ENCODE measurements around the gene TNS4. TPM values are rescaled to one million over a fixed set of nuclear protein-coding genes. Genes with fewer than 3 reads are reported as not detected.

Gene TNS4
- total RNA-seq, 1 donor from 2014 or later = 0.18 TPM

DNA sequence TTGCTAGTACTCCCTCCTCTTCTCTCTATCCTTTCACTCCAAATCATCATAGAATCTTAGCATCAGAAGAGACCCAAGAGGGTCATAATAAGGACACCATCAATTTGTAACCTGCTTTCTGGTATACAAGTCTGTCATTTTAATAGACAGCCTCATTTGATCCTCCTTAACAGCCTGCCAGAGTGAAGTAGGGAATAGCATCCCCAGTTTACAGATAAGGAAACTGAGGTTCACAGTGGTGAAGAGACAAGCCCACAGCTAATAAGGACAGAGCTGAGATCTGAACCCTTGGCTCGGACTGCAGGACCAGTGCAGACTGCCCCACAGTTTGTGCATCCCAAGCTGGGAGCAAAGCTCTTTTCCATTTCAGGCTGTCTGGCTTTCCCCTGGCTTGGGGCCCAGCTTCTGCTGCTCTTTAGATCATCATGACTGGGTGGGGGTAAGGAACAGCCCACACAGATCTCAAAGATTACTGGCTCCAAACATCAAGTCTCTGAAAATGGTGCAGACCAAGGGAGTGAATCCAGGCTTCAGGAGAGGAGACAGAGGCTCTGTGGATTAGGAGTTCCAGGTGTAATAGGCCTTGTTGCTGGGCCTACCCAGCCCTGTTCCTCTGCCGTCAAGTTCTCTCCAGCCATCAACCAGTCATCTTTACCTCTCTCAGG, 68.4 kb downstream of the TNS4 start:
- H3K4me3 Mint-ChIP-seq = no peak overlapping the region
- ChIA-PET CTCF (no interaction called here), POLR2A (no interaction called here)
- TF ChIP-seq, protein P1, sequence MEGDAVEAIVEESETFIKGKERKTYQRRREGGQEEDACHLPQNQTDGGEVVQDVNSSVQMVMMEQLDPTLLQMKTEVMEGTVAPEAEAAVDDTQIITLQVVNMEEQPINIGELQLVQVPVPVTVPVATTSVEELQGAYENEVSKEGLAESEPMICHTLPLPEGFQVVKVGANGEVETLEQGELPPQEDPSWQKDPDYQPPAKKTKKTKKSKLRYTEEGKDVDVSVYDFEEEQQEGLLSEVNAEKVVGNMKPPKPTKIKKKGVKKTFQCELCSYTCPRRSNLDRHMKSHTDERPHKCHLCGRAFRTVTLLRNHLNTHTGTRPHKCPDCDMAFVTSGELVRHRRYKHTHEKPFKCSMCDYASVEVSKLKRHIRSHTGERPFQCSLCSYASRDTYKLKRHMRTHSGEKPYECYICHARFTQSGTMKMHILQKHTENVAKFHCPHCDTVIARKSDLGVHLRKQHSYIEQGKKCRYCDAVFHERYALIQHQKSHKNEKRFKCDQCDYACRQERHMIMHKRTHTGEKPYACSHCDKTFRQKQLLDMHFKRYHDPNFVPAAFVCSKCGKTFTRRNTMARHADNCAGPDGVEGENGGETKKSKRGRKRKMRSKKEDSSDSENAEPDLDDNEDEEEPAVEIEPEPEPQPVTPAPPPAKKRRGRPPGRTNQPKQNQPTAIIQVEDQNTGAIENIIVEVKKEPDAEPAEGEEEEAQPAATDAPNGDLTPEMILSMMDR (IDR thresholded peaks at IDR 0.05) = no peak
- intact Hi-C loops (cut with micrococcal nuclease) = no loop called here
- no peaks in the 10 kb centered on the region for H3K9me3 Mint-ChIP-seq
- no peaks in the 10 kb centered on the region for H3K36me3 Mint-ChIP-seq (ENCODE audit: low read depth)
- ATAC-seq (ENCODE audit: low read depth) = no peak
- no peak for DNase-seq
- H3K27me3 Mint-ChIP-seq = no peaks in the 10 kb centered on the region
- no peak overlapping the region for H3K27ac Mint-ChIP-seq
- no peaks in the 10 kb centered on the region for H3K4me1 Mint-ChIP-seq

- TF ChIP-seq, protein P1 (IDR thresholded peaks at IDR 0.05) = no peak
- no peaks in the 10 kb centered on the region for H3K27me3 Mint-ChIP-seq
- no peaks in the 10 kb centered on the region for H3K9me3 Mint-ChIP-seq
- intact Hi-C loops (cut with micrococcal nuclease) = no loop called here
- H3K27ac Mint-ChIP-seq = no peak overlapping the region
- DNase-seq = no peak
- ATAC-seq (ENCODE audit: low read depth) = no peak
- H3K36me3 Mint-ChIP-seq (ENCODE audit: low read depth) = no peaks in the 10 kb centered on the region
- ChIA-PET CTCF (no interaction called here), POLR2A (no interaction called here)
- H3K4me3 Mint-ChIP-seq = no peak overlapping the region
- H3K4me1 Mint-ChIP-seq = no peaks in the 10 kb centered on the region
Measured at GRCh38 chr17:40431231-40431602, 70.2 kb downstream of the TNS4 start.

GRCh38 chr17:40430272-40431230, 70.9 kb downstream of the TNS4 start:
- H3K4me3 Mint-ChIP-seq = no peak overlapping the region
- no peaks in the 10 kb centered on the region for H3K4me1 Mint-ChIP-seq
- ChIA-PET CTCF (no interaction called here), POLR2A (no interaction called here)
- intact Hi-C loops (cut with micrococcal nuclease) = no loop called here
- ATAC-seq (ENCODE audit: low read depth) (no peak), DNase-seq (no peak)
- no peaks in the 10 kb centered on the region for H3K9me3 Mint-ChIP-seq
- H3K27ac Mint-ChIP-seq = no peak overlapping the region
- no peaks in the 10 kb centered on the region for H3K27me3 Mint-ChIP-seq
- TF ChIP-seq, protein P1 (IDR thresholded peaks at IDR 0.05) = no peak
- no peaks in the 10 kb centered on the region for H3K36me3 Mint-ChIP-seq (ENCODE audit: low read depth)

DNA sequence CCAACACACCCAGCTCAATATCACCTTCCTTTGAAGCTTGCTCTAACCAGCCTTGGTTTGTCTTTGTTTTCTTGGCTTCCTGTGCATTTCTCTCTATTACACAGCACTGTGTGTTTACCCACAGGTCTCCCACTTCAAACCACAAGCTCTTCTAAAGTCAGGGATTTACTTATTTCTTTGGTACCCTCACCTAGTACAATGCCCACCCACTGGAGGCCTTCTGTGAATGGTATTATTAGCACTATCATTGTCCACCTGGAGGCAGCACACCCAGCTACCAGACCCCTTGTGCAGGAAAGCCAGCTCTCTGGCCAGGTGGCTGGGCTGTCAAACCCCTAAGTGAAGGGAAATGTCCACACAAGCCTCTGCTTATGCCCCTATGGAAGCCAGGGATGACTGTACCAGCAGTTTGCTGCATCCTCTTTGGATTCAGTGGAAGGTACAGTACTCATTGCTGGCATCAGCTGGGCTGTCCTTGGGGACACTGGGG, 74.4 kb downstream of the TNS4 start:
- Mint-ChIP-seq H3K4me3 (no peak overlapping the region), H3K27ac (no peak overlapping the region), H3K9me3 (no peaks in the 10 kb centered on the region), H3K4me1 (peaks cover 3% of the 10 kb centered on the region), H3K27me3 (no peaks in the 10 kb centered on the region), H3K36me3 (ENCODE audit: low read depth) (no peaks in the 10 kb centered on the region)
- intact Hi-C loops (cut with micrococcal nuclease) = no loop called here
- DNase-seq (no peak), ATAC-seq (ENCODE audit: low read depth) (no peak)
- TF ChIP-seq, protein P1 (IDR thresholded peaks at IDR 0.05) = no peak
- CTCF ChIA-PET = interaction anchor here (1.8 to 2.1 kb wide), 2 partner anchors 15 to 106 kb away, joined by 6 to 8 read pairs; no protein-coding TSS in a partner anchor
- POLR2A ChIA-PET = interaction anchor here (0.5 kb wide), 2 partner anchors 107 to 819 kb away, joined by 3 to 7 read pairs; partner anchors contain the start of gene NEUROD2

Other genes starting within 250 kb of the TNS4 start
- gene CDC6, start 213.7 kb downstream of the TNS4 start, total RNA-seq = 9.2 and 9.7 TPM in 2 replicates
- 71.2 and 72.5 TPM in 2 replicates for gene RARA, start 192.4 kb downstream of the TNS4 start, total RNA-seq
- gene GJD3, start 136.9 kb downstream of the TNS4 start, total RNA-seq = not detected in 2 replicates
- 5.3 and 6.6 TPM in 2 replicates for gene TOP2A, start 83.7 kb downstream of the TNS4 start, total RNA-seq
- 17.2 and 18.0 TPM in 2 replicates for gene IGFBP4, start 58.2 kb downstream of the TNS4 start, total RNA-seq
- gene CCR7, start 63.8 kb upstream of the TNS4 start, total RNA-seq = 572 and 573 TPM in 2 replicates
- gene SMARCE1, start 146.2 kb upstream of the TNS4 start, total RNA-seq = 140 TPM in 2 replicates
- not detected in 2 replicates for gene KRT222, start 163.6 kb upstream of the TNS4 start, total RNA-seq
- gene KRT24, start 202.1 kb upstream of the TNS4 start, total RNA-seq = not detected in 2 replicates

All from activated B cell treated with CpG ODN at 0.5 μM for 24 hours (primary cell).